GM03348 (cell line): Measurements from ENCODE around the gene LRP4.

Experiments
- DNase-seq: peaks from one replicate; pipeline ENCODE4 v3.0.0; 2012; ENCODE audit warnings: low spot score

Gene LRP4

GRCh38 chr11:46892838-46893237, 25.5 kb downstream of the LRP4 start:
- DNase-seq = no peak

- DNase-seq = no peak
Observed at GRCh38 chr11:46892109-46892508, 26.2 kb downstream of the LRP4 start.

- no peak for DNase-seq
Observed at GRCh38 chr11:46890665-46891064, 27.7 kb downstream of the LRP4 start.

GRCh38 chr11:46889689-46890475, 28.5 kb downstream of the LRP4 start:
- DNase-seq = peak; percentile 89

GRCh38 chr11:46889251-46889650, 29.1 kb downstream of the LRP4 start:
- no peak for DNase-seq

- DNase-seq = no peak
Observed at GRCh38 chr11:46888636-46889035, 29.7 kb downstream of the LRP4 start.

- no peak for DNase-seq
Observed at GRCh38 chr11:46886211-46886610, 32.1 kb downstream of the LRP4 start.

- no peak for DNase-seq
Observed at GRCh38 chr11:46879056-46879585, 39.2 kb downstream of the LRP4 start.

- no peak for DNase-seq
Observed at GRCh38 chr11:46877580-46877979, 40.8 kb downstream of the LRP4 start.

- DNase-seq = no peak
Observed at GRCh38 chr11:46876471-46876870, 41.9 kb downstream of the LRP4 start.

GRCh38 chr11:46874586-46874985, 43.8 kb downstream of the LRP4 start:
- no peak for DNase-seq

GRCh38 chr11:46868912-46869311, 49.4 kb downstream of the LRP4 start:
- DNase-seq = no peak

- peak; percentile 75 for DNase-seq
Observed at GRCh38 chr11:46865340-46865739, 53.0 kb downstream of the LRP4 start.

GRCh38 chr11:46860218-46860617, 58.1 kb downstream of the LRP4 start:
- no peak for DNase-seq

- no peak for DNase-seq
Observed at GRCh38 chr11:46858920-46859546, 59.3 kb downstream of the LRP4 start.

GRCh38 chr11:46857666-46858065, 60.7 kb downstream of the LRP4 start:
- no peak for DNase-seq

- DNase-seq = no peak
Observed at GRCh38 chr11:46856605-46857343, 61.6 kb downstream of the LRP4 start.

- DNase-seq = no peak
Observed at GRCh38 chr11:46855863-46856262, 62.5 kb downstream of the LRP4 start.

GRCh38 chr11:46855167-46855566, 63.2 kb downstream of the LRP4 start:
- DNase-seq = no peak

- DNase-seq = no peak
Observed at GRCh38 chr11:46850829-46851380, 67.4 kb downstream of the LRP4 start.

- DNase-seq = no peak
Observed at GRCh38 chr11:46849631-46850030, 68.7 kb downstream of the LRP4 start.

- no peak for DNase-seq
Observed at GRCh38 chr11:46846510-46846830, 71.9 kb downstream of the LRP4 start.
